Astrocyte of the cerebellum (primary cell): Measurements from ENCODE around the gene CHAF1A.

Experiments used
- DNase-seq: peaks from one replicate; pipeline ENCODE4 v3.0.0-alpha.2; 2011; ENCODE audit warnings: low read depth
- H3K4me3 ChIP-seq: 2 replicates; pipeline ENCODE4 v1.5.1; 2011; ENCODE audit warnings: mild to moderate bottlenecking, low read depth, low read length, moderate library complexity
- in situ Hi-C: cut with HindIII; loops from 2 replicates; pipeline ENCODE4 v1.10.0; 2017; ENCODE audit warnings: low sequenced_read_pairs
- TF ChIP-seq, protein P1 (sequence below): IDR thresholded peaks from 2 replicates; pipeline ENCODE4 v1.5.1; 2012; ENCODE audit warnings: low read length, low read depth, moderate library complexity, mild to moderate bottlenecking; ENCODE audit errors: missing control alignments

The CHAF1A gene

GRCh38 chr19:4455719-4456475 is 53.5 kb downstream of the CHAF1A start:
- H3K4me3 ChIP-seq = peak overlapping the region; percentile 80
- in situ Hi-C loops = no loop called here
- peak; percentile 60 for DNase-seq
- TF ChIP-seq, protein P1, sequence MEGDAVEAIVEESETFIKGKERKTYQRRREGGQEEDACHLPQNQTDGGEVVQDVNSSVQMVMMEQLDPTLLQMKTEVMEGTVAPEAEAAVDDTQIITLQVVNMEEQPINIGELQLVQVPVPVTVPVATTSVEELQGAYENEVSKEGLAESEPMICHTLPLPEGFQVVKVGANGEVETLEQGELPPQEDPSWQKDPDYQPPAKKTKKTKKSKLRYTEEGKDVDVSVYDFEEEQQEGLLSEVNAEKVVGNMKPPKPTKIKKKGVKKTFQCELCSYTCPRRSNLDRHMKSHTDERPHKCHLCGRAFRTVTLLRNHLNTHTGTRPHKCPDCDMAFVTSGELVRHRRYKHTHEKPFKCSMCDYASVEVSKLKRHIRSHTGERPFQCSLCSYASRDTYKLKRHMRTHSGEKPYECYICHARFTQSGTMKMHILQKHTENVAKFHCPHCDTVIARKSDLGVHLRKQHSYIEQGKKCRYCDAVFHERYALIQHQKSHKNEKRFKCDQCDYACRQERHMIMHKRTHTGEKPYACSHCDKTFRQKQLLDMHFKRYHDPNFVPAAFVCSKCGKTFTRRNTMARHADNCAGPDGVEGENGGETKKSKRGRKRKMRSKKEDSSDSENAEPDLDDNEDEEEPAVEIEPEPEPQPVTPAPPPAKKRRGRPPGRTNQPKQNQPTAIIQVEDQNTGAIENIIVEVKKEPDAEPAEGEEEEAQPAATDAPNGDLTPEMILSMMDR = peak; percentile 9

DNA sequence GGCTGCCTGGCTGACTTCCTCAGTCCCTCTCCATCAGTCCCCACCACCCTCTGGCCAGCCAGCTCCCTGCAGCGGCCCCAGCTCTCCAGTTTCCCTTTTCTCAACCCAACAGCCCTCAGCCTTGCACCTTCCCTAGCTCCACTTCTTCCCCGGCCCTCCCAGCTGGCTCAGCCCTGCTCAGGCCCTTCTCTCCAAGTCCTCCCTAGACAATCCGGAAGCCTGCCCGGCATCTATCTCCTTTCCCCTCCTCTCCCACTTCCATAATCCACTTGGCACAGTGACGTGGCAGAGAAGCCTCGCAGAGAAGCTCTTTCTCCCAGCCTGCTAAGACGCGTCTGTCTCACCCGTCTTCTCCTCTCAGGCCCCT is 54.0 kb downstream of the CHAF1A start:
- DNase-seq = no peak
- TF ChIP-seq, protein P1 = no peak
- in situ Hi-C loops = no loop called here

DNA sequence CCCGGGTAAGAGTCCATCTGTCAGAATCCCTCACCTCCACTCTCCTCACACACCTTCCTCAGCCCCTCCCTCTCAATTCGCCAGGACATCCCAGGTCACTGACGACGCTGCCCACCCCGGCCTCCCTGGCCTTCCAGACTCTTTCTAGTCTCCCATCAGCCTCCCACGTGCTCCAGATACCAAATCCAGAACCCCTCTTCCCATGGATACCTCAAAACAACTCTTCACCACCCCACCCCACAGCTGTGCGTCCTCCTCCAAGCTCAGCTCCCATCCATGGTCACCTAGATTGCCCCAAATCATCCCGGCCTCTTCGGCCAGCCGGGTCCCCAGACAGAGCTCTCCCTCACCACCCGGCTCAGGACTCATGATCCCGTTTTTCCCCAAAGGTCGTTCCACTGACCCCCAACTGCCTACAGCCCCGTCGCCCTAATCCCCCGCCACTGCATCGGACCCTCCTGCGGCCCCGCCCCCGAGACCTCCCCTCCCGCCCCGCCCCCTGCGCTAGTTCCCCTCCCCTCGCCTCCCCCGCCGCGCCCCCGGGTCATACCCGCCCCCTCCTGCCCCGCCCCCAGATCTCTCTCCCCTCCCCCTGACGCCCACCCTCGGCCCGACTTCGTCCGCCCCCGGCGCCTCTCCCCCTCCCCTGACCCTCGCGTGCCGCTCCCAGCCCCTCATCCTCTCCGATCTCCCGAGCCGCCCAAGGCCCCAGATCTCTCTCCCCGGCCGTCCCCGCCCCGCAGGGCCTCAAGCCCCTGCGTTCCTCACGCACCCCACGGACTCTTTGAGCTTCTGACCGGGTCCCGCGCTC is 54.6 kb downstream of the CHAF1A start:
- H3K4me3 ChIP-seq = peak overlapping the region; percentile 80
- TF ChIP-seq, protein P1 = no peak
- no peak for DNase-seq
- in situ Hi-C loops = no loop called here

More for the DNA sequence above, 54.0 kb downstream of the CHAF1A start:
- H3K4me3 ChIP-seq = peak overlapping the region; percentile 80

GRCh38 chr19:4457654-4458395 is 55.4 kb downstream of the CHAF1A start, which contains the start of gene UBXN6:
Gene UBXN6, minus strand, starts transcription at chr19:4457794. Its CDS starts 97 bp downstream, at chr19:4457697.
- TF ChIP-seq, protein P1 = no peak
- DNase-seq = peak; percentile 96
- in situ Hi-C loops = no loop called here
- H3K4me3 ChIP-seq = peak within 1 kb of the TSS; percentile 80

DNA sequence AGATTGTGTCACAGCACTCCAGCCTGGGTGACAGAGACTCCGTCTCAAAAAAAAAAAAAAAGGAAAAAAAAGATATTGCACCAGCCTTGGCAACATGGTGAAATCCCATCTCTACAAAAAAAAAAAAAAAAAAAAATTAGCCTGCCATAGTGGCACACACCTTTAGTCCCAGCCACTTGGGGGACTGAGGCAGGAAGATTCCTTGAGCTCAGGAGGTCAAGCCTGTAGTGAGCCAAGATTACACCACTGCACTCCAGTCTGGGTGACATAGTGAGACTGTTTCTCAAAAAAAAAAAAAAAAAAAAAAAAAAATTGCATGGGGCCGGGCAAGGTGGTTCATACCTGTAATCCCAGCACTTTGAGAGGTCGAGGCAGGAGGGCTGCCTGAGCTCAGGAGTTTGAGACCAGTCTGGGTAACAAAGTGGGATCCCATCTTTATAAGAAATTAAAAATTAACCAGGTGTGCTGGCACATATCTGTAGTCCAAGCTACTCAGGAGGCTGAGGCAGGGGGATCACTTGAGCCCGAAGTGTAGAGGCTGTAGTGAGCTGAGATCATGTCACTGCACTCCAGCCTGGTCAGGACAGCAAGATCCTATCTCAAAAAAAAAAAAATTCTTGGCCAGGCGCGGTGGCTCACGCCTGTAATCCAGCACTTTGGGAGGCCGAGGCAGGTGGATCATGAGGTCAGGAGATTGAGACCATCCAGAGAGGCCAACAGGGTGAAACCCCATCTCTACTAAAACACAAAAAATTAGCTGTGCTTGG is 62.6 kb downstream of the CHAF1A start:
- in situ Hi-C loops = no loop called here
- DNase-seq = no peak
- TF ChIP-seq, protein P1 = no peak
- H3K4me3 ChIP-seq = no peak overlapping the region
